Osteocyte (in vitro differentiated cells): ENCODE measurements around the gene LRRC18. TPM values are rescaled to one million over a fixed set of nuclear protein-coding genes. Genes with fewer than 3 reads are reported as not detected.

Experiments used
- DNase-seq: peaks from one replicate; pipeline ENCODE4 v3.0.0; 2021; ENCODE audit warnings: mixed read lengths; ENCODE audit not compliant: unreplicated experiment; ENCODE audit errors: extremely low spot score
- H3K27ac Mint-ChIP-seq: one replicate; pipeline ENCODE4 v1.8.0; 2021; ENCODE audit warnings: mild to moderate bottlenecking, mixed read lengths; ENCODE audit not compliant: unreplicated experiment
- H3K27me3 Mint-ChIP-seq: one replicate; pipeline ENCODE4 v1.8.0; 2021; ENCODE audit warnings: mixed read lengths; ENCODE audit not compliant: unreplicated experiment
- H3K36me3 Mint-ChIP-seq: one replicate; pipeline ENCODE4 v1.8.0; 2021; ENCODE audit warnings: mixed read lengths; ENCODE audit not compliant: unreplicated experiment
- H3K4me1 Mint-ChIP-seq: one replicate; pipeline ENCODE4 v1.8.0; 2021; ENCODE audit warnings: mixed read lengths; ENCODE audit not compliant: unreplicated experiment
- H3K4me3 Mint-ChIP-seq: one replicate; pipeline ENCODE4 v1.8.0; 2021; ENCODE audit warnings: mild to moderate bottlenecking, moderate library complexity, mixed read lengths; ENCODE audit not compliant: unreplicated experiment
- H3K9me3 Mint-ChIP-seq: one replicate; pipeline ENCODE4 v1.8.0; 2021; ENCODE audit warnings: mixed read lengths; ENCODE audit not compliant: unreplicated experiment
- CTCF ChIP-seq: fragments of 200-600 bp; sonication (generic); IDR thresholded peaks from 2 replicates; pipeline ENCODE4 v1.5.0; 2021; ENCODE audit warnings: antibody characterized with exemption, mild to moderate bottlenecking, moderate library complexity
- total RNA-seq: library from RNA; stranded (reverse); gene quantifications from 2 replicates; pipeline ENCODE4 v1.2.1, GENCODE V29; 2021

The LRRC18 gene
- total RNA-seq, 1 donor from 2014 or later: not detected

DNA sequence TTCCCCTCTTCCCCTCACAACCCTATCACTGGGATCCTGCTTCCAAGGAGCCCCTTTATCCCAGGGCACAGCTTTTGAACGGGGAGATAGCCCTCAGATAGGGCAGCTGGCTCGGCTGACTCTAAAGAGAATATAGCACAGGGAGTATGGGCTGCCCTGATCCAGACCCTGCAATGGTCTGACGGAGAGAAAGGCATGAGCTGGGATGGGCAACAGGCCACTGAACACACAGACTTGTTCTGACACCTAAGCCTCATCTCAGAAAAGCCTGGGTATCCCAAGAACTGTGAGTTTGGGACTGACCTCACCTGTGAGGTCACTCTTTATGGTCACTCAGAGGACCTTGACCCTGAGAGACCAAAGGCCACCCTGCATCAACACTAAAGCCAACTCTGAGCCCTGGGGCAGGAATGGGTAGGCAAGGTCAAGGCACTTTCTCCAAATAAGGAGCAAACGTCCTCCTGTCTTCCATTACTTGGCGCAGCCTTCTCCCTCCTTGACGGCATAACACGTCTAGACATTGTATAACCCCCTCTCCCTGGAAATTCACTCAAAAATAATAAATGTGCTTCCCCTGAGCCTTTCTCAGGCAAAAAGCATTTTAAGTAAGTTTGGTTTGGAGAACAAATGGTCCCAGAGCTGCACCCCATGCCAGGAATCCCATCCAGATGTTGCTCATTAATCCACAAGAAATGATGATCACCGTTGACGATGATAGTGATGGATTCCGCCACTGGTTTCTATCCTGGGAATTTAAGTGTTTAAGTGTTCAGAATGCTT, 8.2 kb upstream of the LRRC18 start:
- no peak overlapping the region for H3K4me3 Mint-ChIP-seq
- no peak for DNase-seq
- H3K36me3 Mint-ChIP-seq: no peaks in the 10 kb centered on the region
- peaks cover 3% of the 10 kb centered on the region for H3K4me1 Mint-ChIP-seq
- H3K27ac Mint-ChIP-seq: no peak overlapping the region
- no peaks in the 10 kb centered on the region for H3K27me3 Mint-ChIP-seq
- no peak for TF ChIP-seq CTCF
- H3K9me3 Mint-ChIP-seq: no peaks in the 10 kb centered on the region

DNA sequence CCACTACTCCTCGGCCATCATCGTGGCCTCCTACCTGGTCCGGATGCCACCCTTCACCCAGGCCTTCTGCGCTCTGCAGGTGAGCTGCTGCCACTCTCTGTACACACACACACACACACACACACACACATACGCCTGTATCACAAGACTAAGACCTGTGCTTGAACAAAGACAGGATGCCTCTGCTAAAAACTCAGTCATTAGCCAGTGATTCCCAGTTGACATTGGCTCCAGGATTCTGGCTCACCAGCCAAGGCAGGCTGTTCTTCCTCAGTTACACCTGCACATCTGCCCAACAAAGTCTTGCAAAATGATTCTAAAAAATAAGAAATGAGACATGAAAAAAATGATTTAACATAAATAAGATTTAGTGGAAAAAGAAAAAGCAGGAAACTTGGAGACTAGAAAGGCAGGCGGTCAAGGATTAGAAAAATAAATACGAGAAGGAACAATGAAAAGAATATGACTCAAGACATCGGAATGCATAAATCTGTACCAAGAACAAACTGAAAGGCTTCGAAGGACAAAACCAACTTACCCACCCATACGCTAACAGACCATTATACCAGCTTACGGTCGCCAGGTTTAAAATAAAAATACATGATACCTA, 7.4 kb upstream of the LRRC18 start:
- H3K4me3 Mint-ChIP-seq: no peak overlapping the region
- no peak for DNase-seq
- H3K27ac Mint-ChIP-seq: no peak overlapping the region
- TF ChIP-seq CTCF: no peak
- H3K4me1 Mint-ChIP-seq: peaks cover 3% of the 10 kb centered on the region
- no peaks in the 10 kb centered on the region for H3K36me3 Mint-ChIP-seq
- no peaks in the 10 kb centered on the region for H3K9me3 Mint-ChIP-seq
- no peaks in the 10 kb centered on the region for H3K27me3 Mint-ChIP-seq

GRCh38 chr10:48946332-48946731, 6.7 kb upstream of the LRRC18 start:
- Mint-ChIP-seq H3K9me3 (no peaks in the 10 kb centered on the region), H3K36me3 (no peaks in the 10 kb centered on the region), H3K4me1 (peaks cover 3% of the 10 kb centered on the region), H3K4me3 (no peak overlapping the region), H3K27me3 (no peaks in the 10 kb centered on the region), H3K27ac (no peak overlapping the region)
- no peak for TF ChIP-seq CTCF
- no peak for DNase-seq

DNA sequence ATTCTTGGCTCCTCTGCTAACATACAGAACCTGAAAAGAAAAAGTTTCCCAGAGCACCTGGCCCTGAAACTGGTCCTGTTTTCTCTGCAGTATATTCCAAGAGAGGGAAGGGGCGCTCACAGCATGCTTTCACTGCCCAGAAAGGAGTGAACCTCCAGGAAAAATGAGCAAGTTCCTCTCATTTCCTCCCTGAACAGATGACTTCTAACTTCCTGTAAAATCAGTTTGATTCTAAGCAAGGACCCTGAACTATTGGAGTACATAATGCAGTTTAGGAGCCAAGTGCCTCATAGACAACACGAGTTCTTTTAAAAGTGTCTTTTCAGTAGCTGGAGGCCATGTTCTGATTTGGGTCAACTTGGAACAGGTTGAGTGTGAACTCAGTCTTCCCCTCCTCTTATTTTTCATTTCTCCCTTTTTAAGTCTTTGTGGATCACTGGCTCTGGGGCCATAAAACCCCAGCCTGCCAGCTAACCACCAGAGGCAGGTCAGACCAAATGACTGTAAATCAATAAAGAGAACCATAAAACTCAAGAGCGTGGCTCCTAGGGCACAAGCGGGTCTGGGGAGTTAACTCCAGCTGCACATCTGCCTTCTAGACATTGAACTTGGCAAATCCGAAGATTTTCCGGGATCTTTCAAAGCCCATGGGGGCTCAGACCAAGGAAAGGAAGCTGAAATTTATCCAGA, 5.9 kb upstream of the LRRC18 start:
- TF ChIP-seq CTCF: no peak
- Mint-ChIP-seq H3K4me3 (no peak overlapping the region), H3K4me1 (peaks cover 3% of the 10 kb centered on the region), H3K9me3 (no peaks in the 10 kb centered on the region), H3K36me3 (no peaks in the 10 kb centered on the region), H3K27me3 (no peaks in the 10 kb centered on the region), H3K27ac (no peak overlapping the region)
- DNase-seq: no peak

DNA sequence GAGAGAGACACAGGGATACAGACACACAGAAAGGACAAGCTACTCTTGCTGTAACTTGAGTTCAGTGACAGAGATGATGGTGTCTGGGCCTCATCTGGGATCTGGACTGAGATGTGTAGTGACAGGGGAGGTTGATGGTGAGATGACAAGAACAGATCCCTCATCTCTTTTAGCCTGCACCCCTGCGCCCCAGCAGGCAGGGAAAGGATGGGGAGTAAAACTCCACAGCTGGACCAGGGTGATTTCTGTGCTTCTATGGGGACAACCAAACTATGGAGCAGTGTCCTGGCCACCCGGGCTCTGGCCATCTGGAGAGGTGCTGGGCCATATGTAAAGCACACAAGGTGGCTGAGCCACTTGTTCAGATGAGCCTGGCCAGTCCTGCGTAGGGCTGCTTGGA, 4.5 kb upstream of the LRRC18 start:
- Mint-ChIP-seq H3K4me3 (no peak overlapping the region), H3K4me1 (peaks cover 3% of the 10 kb centered on the region), H3K9me3 (no peaks in the 10 kb centered on the region), H3K27ac (no peak overlapping the region), H3K27me3 (no peaks in the 10 kb centered on the region), H3K36me3 (no peaks in the 10 kb centered on the region)
- TF ChIP-seq CTCF: no peak
- DNase-seq: no peak
